Glutamatergic neuron (in vitro differentiated cells): ENCODE data around the gene EIF2S1. TPM values are rescaled to one million over a fixed set of nuclear protein-coding genes. Genes with fewer than 3 reads are reported as not detected.

Experiments
- DNase-seq: peaks from one replicate; pipeline ENCODE4 v3.0.0; 2022
- H3K27ac Mint-ChIP-seq: one replicate; pipeline ENCODE4 v1.8.0; 2020; ENCODE audit warnings: mild to moderate bottlenecking, mixed read lengths, inconsistent platforms; ENCODE audit not compliant: unreplicated experiment
- H3K27me3 Mint-ChIP-seq: one replicate; pipeline ENCODE4 v1.8.0; 2020; ENCODE audit warnings: mild to moderate bottlenecking, moderate library complexity, mixed read lengths, inconsistent platforms; ENCODE audit not compliant: unreplicated experiment
- H3K36me3 Mint-ChIP-seq: one replicate; pipeline ENCODE4 v1.8.0; 2020; ENCODE audit warnings: mild to moderate bottlenecking, mixed read lengths, inconsistent platforms; ENCODE audit not compliant: unreplicated experiment
- H3K4me1 Mint-ChIP-seq: one replicate; pipeline ENCODE4 v1.8.0; 2020; ENCODE audit warnings: mild to moderate bottlenecking, low read depth, mixed read lengths, inconsistent platforms; ENCODE audit not compliant: unreplicated experiment
- H3K4me3 Mint-ChIP-seq: one replicate; pipeline ENCODE4 v1.8.0; 2020; ENCODE audit warnings: mild to moderate bottlenecking, mixed read lengths, inconsistent platforms; ENCODE audit not compliant: unreplicated experiment
- H3K9me3 Mint-ChIP-seq: one replicate; pipeline ENCODE4 v1.8.0; 2020; ENCODE audit warnings: mild to moderate bottlenecking, moderate library complexity, mixed read lengths, inconsistent platforms; ENCODE audit not compliant: unreplicated experiment
- CTCF ChIP-seq: fragments of 200-600 bp; sonication (generic); IDR thresholded peaks from one replicate; pipeline ENCODE4 v1.5.0; 2021; ENCODE audit not compliant: partially characterized antibody, unreplicated experiment
- total RNA-seq: library from RNA; stranded (reverse); fragmentation: NEBNext Ultra II Directional; extraction: Animal tissue kit (Norgen Biotek cat#: 25700); gene quantifications from one replicate; pipeline ENCODE4 v1.2.1, GENCODE V29; 2021; ENCODE audit not compliant: unreplicated experiment

EIF2S1 gene
- total RNA-seq, 1 donor from 2014 or later, result 68.2 TPM

GRCh38 chr14:67392123-67392522 is 32.0 kb downstream of the EIF2S1 start:
- no peaks in the 10 kb centered on the region for H3K9me3 Mint-ChIP-seq
- no peaks in the 10 kb centered on the region for H3K36me3 Mint-ChIP-seq
- peaks cover 2% of the 10 kb centered on the region for H3K4me1 Mint-ChIP-seq
- no peak for DNase-seq
- no peaks in the 10 kb centered on the region for H3K27me3 Mint-ChIP-seq
- no peak for TF ChIP-seq CTCF
- H3K4me3 Mint-ChIP-seq, result no peak overlapping the region
- no peak overlapping the region for H3K27ac Mint-ChIP-seq

- Mint-ChIP-seq H3K4me3 (no peak overlapping the region), H3K27ac (no peak overlapping the region), H3K9me3 (no peaks in the 10 kb centered on the region), H3K36me3 (no peaks in the 10 kb centered on the region), H3K27me3 (no peaks in the 10 kb centered on the region), H3K4me1 (peaks cover 2% of the 10 kb centered on the region)
- DNase-seq, result no peak
- TF ChIP-seq CTCF, result no peak
Observed at GRCh38 chr14:67392800-67393199, 32.7 kb downstream of the EIF2S1 start.

GRCh38 chr14:67393689-67394088 is 33.6 kb downstream of the EIF2S1 start:
- Mint-ChIP-seq H3K27ac (no peak overlapping the region), H3K9me3 (peaks cover 2% of the 10 kb centered on the region), H3K4me1 (peaks cover 2% of the 10 kb centered on the region), H3K4me3 (no peak overlapping the region), H3K27me3 (no peaks in the 10 kb centered on the region), H3K36me3 (no peaks in the 10 kb centered on the region)
- DNase-seq, result no peak
- TF ChIP-seq CTCF, result no peak

- no peaks in the 10 kb centered on the region for H3K36me3 Mint-ChIP-seq
- no peaks in the 10 kb centered on the region for H3K27me3 Mint-ChIP-seq
- DNase-seq, result no peak
- peaks cover 2% of the 10 kb centered on the region for H3K4me1 Mint-ChIP-seq
- no peak for TF ChIP-seq CTCF
- H3K27ac Mint-ChIP-seq, result no peak overlapping the region
- peaks cover 2% of the 10 kb centered on the region for H3K9me3 Mint-ChIP-seq
- no peak overlapping the region for H3K4me3 Mint-ChIP-seq
Observed at GRCh38 chr14:67395086-67395875, 35.2 kb downstream of the EIF2S1 start.

GRCh38 chr14:67395876-67396189 is 35.7 kb downstream of the EIF2S1 start:
- no peaks in the 10 kb centered on the region for H3K27me3 Mint-ChIP-seq
- DNase-seq, result no peak
- H3K36me3 Mint-ChIP-seq, result no peaks in the 10 kb centered on the region
- no peaks in the 10 kb centered on the region for H3K4me1 Mint-ChIP-seq
- no peak overlapping the region for H3K4me3 Mint-ChIP-seq
- no peak overlapping the region for H3K27ac Mint-ChIP-seq
- TF ChIP-seq CTCF, result no peak
- peaks cover 2% of the 10 kb centered on the region for H3K9me3 Mint-ChIP-seq
